Measurements from ENCODE around the gene LONP2. TPM values are rescaled to one million over a fixed set of nuclear protein-coding genes. Genes with fewer than 3 reads are reported as not detected.

The LONP2 gene
- total and polyA plus RNA-seq, 2 of the 13 experiments (the other 11 are each of a cell fraction or from before 2014, with no cell fraction given): 39.2 to 63.3 TPM

GRCh38 chr16:48244080-48244862 lies at the start of gene LONP2 (continued):
- TF ChIP-seq HES4 (CRISPR knock-in tag; IDR thresholded peaks at IDR 0.05; ENCODE audit: borderline replicate concordance) (no peak; the same call in none of the 2 replicates), TCF7 (IDR thresholded peaks at IDR 0.05; ENCODE audit: low read depth) (no peak), ZNF367 (CRISPR knock-in tag; IDR thresholded peaks at IDR 0.05; ENCODE audit: borderline replicate concordance) (0 out of 2 replicates have a peak, but pooled peaks have one; percentile 73), ZNF331 (CRISPR knock-in tag; IDR thresholded peaks at IDR 0.05) (peak; percentile 98), ZNF350 (CRISPR knock-in tag; IDR thresholded peaks at IDR 0.05; ENCODE audit: borderline replicate concordance, low read depth) (peak; percentile 89; the same call in 1 of the 2 replicates), NRL (CRISPR knock-in tag; IDR thresholded peaks at IDR 0.05; ENCODE audit: borderline replicate concordance) (peak; percentile 82), SMC3 (IDR thresholded peaks at IDR 0.05; ENCODE audit: low read length) (no peak), HMGXB3 (CRISPR knock-in tag; IDR thresholded peaks at IDR 0.05; ENCODE audit: borderline replicate concordance) (peak; percentile 85; the same call in 1 of the 2 replicates), IRF1 (CRISPR knock-in tag; IDR thresholded peaks at IDR 0.05; ENCODE audit: low read depth) (no peak), ZNF138 (CRISPR knock-in tag; IDR thresholded peaks at IDR 0.05; ENCODE audit: low read depth) (peak; percentile 99), AGO2 (optimal IDR thresholded peaks at IDR 0.05; ENCODE audit: low read depth, low read length) (peak; percentile 94), ZFAT (CRISPR knock-in tag; conservative IDR thresholded peaks at IDR 0.05) (peak; percentile 84; the same call in 1 of the 2 replicates), NFRKB (IDR thresholded peaks at IDR 0.05) (no peak), ZNF207 (IDR thresholded peaks at IDR 0.05; ENCODE audit: borderline replicate concordance) (no peak), ZNF670 (CRISPR knock-in tag; IDR thresholded peaks at IDR 0.05; ENCODE audit: borderline replicate concordance) (peak; percentile 97; the same call in 1 of the 2 replicates), NAIF1 (CRISPR knock-in tag; IDR thresholded peaks at IDR 0.05; ENCODE audit: borderline replicate concordance) (peak; percentile 1; the same call in 1 of the 2 replicates), ZNF260 (CRISPR knock-in tag; IDR thresholded peaks at IDR 0.05; ENCODE audit: borderline replicate concordance, low read depth) (no peak), TFDP1 (CRISPR knock-in tag; IDR thresholded peaks at IDR 0.05; ENCODE audit: borderline replicate concordance) (no peak; the same call in 1 of the 2 replicates), ZNF281 (CRISPR knock-in tag; IDR thresholded peaks at IDR 0.05; ENCODE audit: borderline replicate concordance) (no peak; the same call in 1 of the 2 replicates)
